Esophagus squamous epithelium (tissue), 4 donors: Measurements from ENCODE around the gene TCAF1.
"Not testable (repeated sequence)": the region's sequence is repeated elsewhere in the genome, so short reads cannot be mapped to it uniquely, and the experiment has no call there.

Experiments used
- POLR2A ChIP-seq, 4 donors: fragments of 450-650 bp; IDR thresholded peaks; one replicate each; pipeline ENCODE4 v1.6.1; 2017; ENCODE audit warnings: antibody characterized with exemption in 4 of 4, mild to moderate bottlenecking in 4 of 4, moderate library complexity in 3 of 4
- TF ChIP-seq, protein P1 (sequence below), 6 experiments: fragments of 450-650 bp in 4 of 6; fragments of 200-600 bp in 2 of 6; sonication (generic) in 2 of 6; IDR thresholded peaks; one replicate each; pipeline ENCODE4 v1.5.1; 2016 to 2019; ENCODE audit warnings: antibody characterized with exemption in 6 of 6, mild to moderate bottlenecking in 4 of 6, moderate library complexity in 4 of 6

- TF ChIP-seq, protein P1, sequence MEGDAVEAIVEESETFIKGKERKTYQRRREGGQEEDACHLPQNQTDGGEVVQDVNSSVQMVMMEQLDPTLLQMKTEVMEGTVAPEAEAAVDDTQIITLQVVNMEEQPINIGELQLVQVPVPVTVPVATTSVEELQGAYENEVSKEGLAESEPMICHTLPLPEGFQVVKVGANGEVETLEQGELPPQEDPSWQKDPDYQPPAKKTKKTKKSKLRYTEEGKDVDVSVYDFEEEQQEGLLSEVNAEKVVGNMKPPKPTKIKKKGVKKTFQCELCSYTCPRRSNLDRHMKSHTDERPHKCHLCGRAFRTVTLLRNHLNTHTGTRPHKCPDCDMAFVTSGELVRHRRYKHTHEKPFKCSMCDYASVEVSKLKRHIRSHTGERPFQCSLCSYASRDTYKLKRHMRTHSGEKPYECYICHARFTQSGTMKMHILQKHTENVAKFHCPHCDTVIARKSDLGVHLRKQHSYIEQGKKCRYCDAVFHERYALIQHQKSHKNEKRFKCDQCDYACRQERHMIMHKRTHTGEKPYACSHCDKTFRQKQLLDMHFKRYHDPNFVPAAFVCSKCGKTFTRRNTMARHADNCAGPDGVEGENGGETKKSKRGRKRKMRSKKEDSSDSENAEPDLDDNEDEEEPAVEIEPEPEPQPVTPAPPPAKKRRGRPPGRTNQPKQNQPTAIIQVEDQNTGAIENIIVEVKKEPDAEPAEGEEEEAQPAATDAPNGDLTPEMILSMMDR (IDR thresholded peaks at IDR 0.05), result not testable (repeated sequence)
- not testable (repeated sequence) for TF ChIP-seq POLR2A (IDR thresholded peaks at IDR 0.05)
These were observed 60.3 kb downstream of the TCAF1 start for GRCh38 chr7:143841696-143842095.
